Mammary epithelial cell (primary cell): ENCODE measurements around the gene SYNPO.

Experiments
- CTCF ChIP-seq, 2 donors: IDR thresholded peaks in 1 of 2; conservative IDR thresholded peaks in 1 of 2; 2 replicates each; pipeline ENCODE4 v1.5.1; 2011 to 2012; ENCODE audit warnings: inconsistent platforms in 2 of 2, low read length in 2 of 2, mild to moderate bottlenecking in 2 of 2, control low read depth in 1 of 2, low read depth in 1 of 2; ENCODE audit not compliant: insufficient read depth in 1 of 2; ENCODE audit errors: extremely low read depth in 1 of 2
- EZH2 ChIP-seq: IDR thresholded peaks from 2 replicates; pipeline ENCODE4 v1.6.1; 2012; ENCODE audit warnings: low read length, inconsistent platforms, borderline replicate concordance

GRCh38 chr5:150675069-150675468 is 34.6 kb downstream of the SYNPO start:
- TF ChIP-seq CTCF (conservative IDR thresholded peaks at IDR 0.05 in 1 of 2, IDR thresholded peaks at IDR 0.05 in 1 of 2; ENCODE audit: extremely low read depth in 1 of 2, insufficient read depth in 1 of 2, low read depth in 1 of 2, low read length in 2 of 2) = no peak
- TF ChIP-seq EZH2 = no peak
